Aortic smooth muscle cell (primary cell): ENCODE measurements around the gene LACTB. TPM values are rescaled to one million over a fixed set of nuclear protein-coding genes. Genes with fewer than 3 reads are reported as not detected.

Experiments used
- total RNA-seq: library from RNA; depleted of rRNA; stranded (reverse); fragments of >200 nt; gene quantifications from 2 replicates; pipeline ENCODE4 v1.2.3, GENCODE V29; 2014

The LACTB gene, protein sequence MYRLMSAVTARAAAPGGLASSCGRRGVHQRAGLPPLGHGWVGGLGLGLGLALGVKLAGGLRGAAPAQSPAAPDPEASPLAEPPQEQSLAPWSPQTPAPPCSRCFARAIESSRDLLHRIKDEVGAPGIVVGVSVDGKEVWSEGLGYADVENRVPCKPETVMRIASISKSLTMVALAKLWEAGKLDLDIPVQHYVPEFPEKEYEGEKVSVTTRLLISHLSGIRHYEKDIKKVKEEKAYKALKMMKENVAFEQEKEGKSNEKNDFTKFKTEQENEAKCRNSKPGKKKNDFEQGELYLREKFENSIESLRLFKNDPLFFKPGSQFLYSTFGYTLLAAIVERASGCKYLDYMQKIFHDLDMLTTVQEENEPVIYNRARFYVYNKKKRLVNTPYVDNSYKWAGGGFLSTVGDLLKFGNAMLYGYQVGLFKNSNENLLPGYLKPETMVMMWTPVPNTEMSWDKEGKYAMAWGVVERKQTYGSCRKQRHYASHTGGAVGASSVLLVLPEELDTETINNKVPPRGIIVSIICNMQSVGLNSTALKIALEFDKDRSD
- 20.5 and 37.3 TPM in 2 replicates for total RNA-seq

DNA sequence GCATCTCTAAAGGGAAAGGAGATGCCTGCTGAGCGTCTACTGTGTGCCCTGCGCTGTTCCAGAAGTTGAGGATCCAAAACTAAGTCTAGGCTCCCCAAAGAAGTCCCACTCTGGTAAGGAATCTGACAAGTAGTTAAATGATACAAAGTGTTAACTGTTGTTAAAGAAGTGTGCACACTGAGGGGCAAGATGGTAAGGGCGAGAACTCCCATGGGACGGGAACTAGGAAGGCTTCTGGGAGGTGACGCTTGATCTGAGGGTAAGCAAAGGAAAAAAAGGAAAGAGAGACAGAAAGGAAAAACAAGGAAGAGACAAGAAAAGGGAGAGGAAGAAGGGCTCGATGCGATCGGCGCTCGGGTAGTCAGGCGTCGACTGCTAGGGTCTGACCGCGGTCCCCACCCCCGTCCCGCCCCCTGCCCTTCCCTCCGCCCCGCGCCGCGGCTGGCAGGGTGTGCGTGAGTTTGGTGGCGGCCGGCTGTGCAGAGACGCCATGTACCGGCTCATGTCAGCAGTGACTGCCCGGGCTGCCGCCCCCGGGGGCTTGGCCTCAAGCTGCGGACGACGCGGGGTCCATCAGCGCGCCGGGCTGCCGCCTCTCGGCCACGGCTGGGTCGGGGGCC is at the start of gene LACTB:
LACTB (plus strand) TSS at position 480 of the 620 bp plus-strand sequence; CDS start at position 491, 11 bp downstream.

DNA sequence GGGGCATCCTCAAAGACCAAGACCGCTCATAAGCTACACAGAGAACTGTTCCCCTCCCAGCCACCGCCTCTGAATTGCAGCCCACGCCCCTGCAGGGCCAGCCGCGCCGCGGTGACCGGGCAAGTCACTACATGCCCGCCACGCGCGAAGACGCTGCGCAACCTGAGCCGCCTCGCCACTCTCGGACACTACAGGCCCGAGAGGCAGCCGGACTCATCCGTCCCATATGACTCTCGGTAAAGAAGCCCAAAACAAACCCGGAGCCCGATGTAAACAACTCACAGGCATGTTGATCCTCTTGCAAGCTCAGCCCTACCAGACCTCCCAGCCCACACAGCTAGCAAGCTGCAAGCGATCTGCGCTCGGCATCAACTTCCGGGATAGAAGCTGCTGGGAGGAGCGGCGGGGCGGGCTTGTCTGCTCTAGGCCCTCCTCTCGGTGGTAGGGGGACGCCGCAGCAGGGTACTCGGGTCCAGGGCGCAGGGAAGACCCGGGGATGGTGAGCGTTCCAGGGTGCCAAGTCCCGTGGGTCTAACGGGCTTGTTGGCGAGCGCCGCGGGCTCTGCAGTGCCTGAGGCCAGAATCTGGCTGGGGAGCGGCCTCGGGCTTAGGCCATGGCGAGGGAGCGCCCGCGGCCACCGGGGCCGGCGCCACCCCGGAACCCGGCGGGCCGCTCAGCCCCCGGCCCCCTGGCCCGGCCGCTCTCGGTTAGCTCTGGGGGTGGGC is 35.6 kb downstream of the LACTB start, which contains the start of gene RPS27L:
RPS27L (minus strand) TSS at position 360 of the 726 bp plus-strand sequence; CDS start at position 288, 72 bp downstream.

DNA sequence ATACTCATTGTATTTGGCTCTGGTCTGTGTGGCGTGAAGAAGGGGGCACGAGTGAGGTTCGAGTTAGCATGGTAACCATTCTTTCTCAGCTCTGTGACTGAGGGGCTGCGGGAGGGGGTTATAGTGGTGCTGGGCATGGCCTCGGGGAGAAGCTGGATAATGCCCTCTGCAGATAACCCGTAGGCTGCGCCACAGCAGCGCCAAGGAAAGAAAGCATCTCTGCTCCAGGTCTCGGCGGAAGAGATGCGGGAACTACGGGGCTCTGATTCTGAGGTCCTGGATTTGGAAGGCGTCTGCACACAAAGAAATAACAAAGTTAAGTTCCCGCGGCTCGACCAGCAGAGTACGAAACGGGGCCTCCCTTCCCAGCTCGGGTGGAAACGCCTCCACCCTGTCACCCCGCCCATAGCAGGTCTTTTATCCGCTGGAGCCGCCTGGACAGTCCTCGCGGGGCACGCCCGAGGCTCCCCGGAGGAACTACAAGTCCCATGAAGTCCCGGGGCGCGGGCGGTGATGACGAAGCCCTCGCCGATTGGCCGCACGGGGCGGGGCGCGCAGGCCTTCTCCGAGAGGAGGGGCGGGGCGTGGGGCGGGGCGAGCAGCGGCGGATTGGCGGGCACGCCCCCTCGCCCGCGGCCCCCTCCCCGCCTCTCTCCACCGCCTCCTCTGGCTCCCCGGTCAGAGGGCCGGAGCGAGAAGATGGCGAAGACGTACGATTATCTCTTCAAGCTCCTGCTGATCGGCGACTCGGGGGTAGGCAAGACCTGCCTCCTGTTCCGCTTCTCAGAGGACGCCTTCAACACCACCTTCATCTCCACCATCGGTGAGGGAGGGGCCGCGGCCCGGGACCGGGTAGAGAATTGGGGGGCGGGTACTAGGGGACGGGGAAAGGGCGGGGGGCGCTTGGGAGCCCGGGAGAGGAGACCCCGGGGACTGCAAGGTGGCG is 67.5 kb downstream of the LACTB start, which contains the start of gene RAB8B:
RAB8B (plus strand) TSS at position 681 of the 946 bp plus-strand sequence; CDS start at position 700, 19 bp downstream.

Other genes starting within 250 kb of the LACTB start
- gene TPM1, start 79.1 kb upstream of the LACTB start, total RNA-seq: 822 and 1,004 TPM in 2 replicates
- gene RPS27L, start 35.6 kb downstream of the LACTB start, total RNA-seq: 378 and 515 TPM in 2 replicates
- gene RAB8B, start 67.7 kb downstream of the LACTB start, total RNA-seq: 47.4 and 66.6 TPM in 2 replicates
- 15.2 and 16.7 TPM in 2 replicates for gene APH1B, start 155.7 kb downstream of the LACTB start, total RNA-seq